ENCODE measurements around the gene TCF7L1. TPM values are rescaled to one million over a fixed set of nuclear protein-coding genes. Genes with fewer than 3 reads are reported as not detected.

TCF7L1 gene
- polyA plus RNA-seq, 3 donors = 0.05 to 0.09 TPM; not detected in 1

- H3K27ac Mint-ChIP-seq = no peak overlapping the region
- Histone ChIP-seq H3K9me3 (replicated peaks in 1 of 2; ENCODE audit: control insufficient read depth in 1 of 2, insufficient read depth in 1 of 2, low read length in 2 of 2) (peaks cover 0 to 20% of the 10 kb centered on the region in 2 donors), H3K4me1 (ENCODE audit: control insufficient read depth in 1 of 2, insufficient read depth in 2 of 2, low read length in 2 of 2) (peaks cover 14 to 20% of the 10 kb centered on the region in 2 donors), H2AFZ (ENCODE audit: insufficient read depth, low read depth, low read length, poor library complexity, severe bottlenecking) (peak overlapping the region; percentile 41), H4K20me1 (ENCODE audit: insufficient read depth, low read length) (no peaks in the 10 kb centered on the region), H3K79me2 (ENCODE audit: insufficient read depth, low read length) (no peaks in the 10 kb centered on the region), H3K27ac (ENCODE audit: low read depth in 1 of 2, low read length in 2 of 2) (no peak overlapping the region), H3K9ac (ENCODE audit: insufficient read depth, low read length, poor library complexity, severe bottlenecking) (no peak overlapping the region), H3K36me3 (replicated peaks in 1 of 2; ENCODE audit: control insufficient read depth in 1 of 2, insufficient read depth in 2 of 2, low read length in 2 of 2) (no peaks in the 10 kb centered on the region), H3K27me3 (ENCODE audit: control insufficient read depth in 2 of 2, insufficient read depth in 2 of 2, low read length in 2 of 2) (peaks cover 53 to 79% of the 10 kb centered on the region in 2 donors), H3K4me2 (replicated peaks; ENCODE audit: extremely low read depth, low read length, poor library complexity, severe bottlenecking) (peak overlapping the region; percentile 69), H3K4me3 (replicated peaks in 1 of 3; ENCODE audit: low read depth in 2 of 3, low read length in 3 of 3) (peak overlapping the region in 2 of 3 experiments; percentile 14 to 59)
- intact Hi-C loops (cut with micrococcal nuclease) = no loop called here
- under 1% methylated on average over 57 of the region's 57 CpGs for WGBS (ENCODE audit: insufficient coverage)
- H3K9me3 Mint-ChIP-seq = peaks cover 0 to 10% (median 2%) of the 10 kb centered on the region in 7 donors
- H3K27me3 Mint-ChIP-seq (ENCODE audit: low read depth in 3 of 3) = peaks cover 69 to 76% (median 72%) of the 10 kb centered on the region in 3 donors
- no peaks in the 10 kb centered on the region for H3K36me3 Mint-ChIP-seq
- TF ChIP-seq CTCF (IDR thresholded peaks at IDR 0.05) = no peak
- DNase-seq = no peak
- peak overlapping the region; percentile 67 to 78 for H3K4me3 Mint-ChIP-seq
- H3K4me1 Mint-ChIP-seq = peaks cover 16% of the 10 kb centered on the region
Measured at GRCh38 chr2:85133751-85134254, 611 bp downstream of the TCF7L1 start.

- 1% methylated on average over 36 of the region's 45 CpGs for WGBS (ENCODE audit: insufficient coverage)
- intact Hi-C loops (cut with micrococcal nuclease) = no loop called here
- Histone ChIP-seq H3K27me3 (ENCODE audit: control insufficient read depth in 2 of 2, insufficient read depth in 2 of 2, low read length in 2 of 2) (peaks cover 53 to 79% of the 10 kb centered on the region in 2 donors), H3K36me3 (replicated peaks in 1 of 2; ENCODE audit: control insufficient read depth in 1 of 2, insufficient read depth in 2 of 2, low read length in 2 of 2) (no peaks in the 10 kb centered on the region), H4K20me1 (ENCODE audit: insufficient read depth, low read length) (no peaks in the 10 kb centered on the region), H2AFZ (ENCODE audit: insufficient read depth, low read depth, low read length, poor library complexity, severe bottlenecking) (no peak overlapping the region), H3K9me3 (replicated peaks in 1 of 2; ENCODE audit: control insufficient read depth in 1 of 2, insufficient read depth in 1 of 2, low read length in 2 of 2) (peaks cover 0 to 20% of the 10 kb centered on the region in 2 donors), H3K79me2 (ENCODE audit: insufficient read depth, low read length) (no peaks in the 10 kb centered on the region), H3K4me1 (ENCODE audit: control insufficient read depth in 1 of 2, insufficient read depth in 2 of 2, low read length in 2 of 2) (peaks cover 14 to 20% of the 10 kb centered on the region in 2 donors), H3K27ac (ENCODE audit: low read depth in 1 of 2, low read length in 2 of 2) (no peak overlapping the region), H3K4me2 (replicated peaks; ENCODE audit: extremely low read depth, low read length, poor library complexity, severe bottlenecking) (peak overlapping the region; percentile 69), H3K4me3 (replicated peaks in 1 of 3; ENCODE audit: low read depth in 2 of 3, low read length in 3 of 3) (peak overlapping the region in 1 of 3 experiments; percentile 59), H3K9ac (ENCODE audit: insufficient read depth, low read length, poor library complexity, severe bottlenecking) (no peak overlapping the region)
- H3K9me3 Mint-ChIP-seq = peaks cover 0 to 10% (median 2%) of the 10 kb centered on the region in 7 donors
- H3K27me3 Mint-ChIP-seq (ENCODE audit: low read depth in 3 of 3) = peaks cover 72 to 78% (median 74%) of the 10 kb centered on the region in 3 donors
- no peaks in the 10 kb centered on the region for H3K36me3 Mint-ChIP-seq
- H3K4me3 Mint-ChIP-seq = peak overlapping the region; percentile 27 to 78
- H3K4me1 Mint-ChIP-seq = peaks cover 16% of the 10 kb centered on the region
- no peak overlapping the region for H3K27ac Mint-ChIP-seq
- DNase-seq = no peak
- no peak for TF ChIP-seq CTCF (IDR thresholded peaks at IDR 0.05)
Measured at GRCh38 chr2:85134255-85134895, 1.2 kb downstream of the TCF7L1 start.

Data from CD14-positive monocyte (primary cell).